NCI-H1436 (cell line): Measurements from ENCODE around the gene PITPNC1.
"Not testable (repeated sequence)": the region's sequence is repeated elsewhere in the genome, so short reads cannot be mapped to it uniquely, and the experiment has no call there.

ENCODE experiments used
- DNase-seq: peaks from one replicate; lab custom pipeline; 2025; lab: John Stamatoyannopoulos, UW

Gene PITPNC1

GRCh38 chr17:67578142-67578457 is 201.0 kb downstream of the PITPNC1 start:
- no peak for DNase-seq

- not testable (repeated sequence) for DNase-seq
Measured at GRCh38 chr17:67578679-67579405, 201.8 kb downstream of the PITPNC1 start.

- no peak for DNase-seq
Measured at GRCh38 chr17:67582673-67583081, 205.6 kb downstream of the PITPNC1 start.

- DNase-seq = peak; percentile 57
Measured at GRCh38 chr17:67585077-67585602, 208.1 kb downstream of the PITPNC1 start.

- DNase-seq = no peak
Measured at GRCh38 chr17:67588326-67588725, 211.2 kb downstream of the PITPNC1 start.

- DNase-seq = no peak
Measured at GRCh38 chr17:67594115-67594880, 217.2 kb downstream of the PITPNC1 start.

GRCh38 chr17:67600408-67600807 is 223.3 kb downstream of the PITPNC1 start:
- DNase-seq = no peak

- no peak for DNase-seq
Measured at GRCh38 chr17:67601897-67602296, 224.8 kb downstream of the PITPNC1 start.

- DNase-seq = no peak
Measured at GRCh38 chr17:67602444-67602843, 225.4 kb downstream of the PITPNC1 start.

- DNase-seq = peak; percentile 66
Measured at GRCh38 chr17:67602974-67603373, 225.9 kb downstream of the PITPNC1 start.

GRCh38 chr17:67605256-67605912 is 228.3 kb downstream of the PITPNC1 start:
- no peak for DNase-seq

GRCh38 chr17:67606471-67606870 is 229.4 kb downstream of the PITPNC1 start:
- DNase-seq = no peak

- DNase-seq = no peak
Measured at GRCh38 chr17:67606896-67607604, 230.0 kb downstream of the PITPNC1 start.

GRCh38 chr17:67610061-67610460 is 233.0 kb downstream of the PITPNC1 start:
- no peak for DNase-seq

- no peak for DNase-seq
Measured at GRCh38 chr17:67613961-67614360, 236.9 kb downstream of the PITPNC1 start.

- no peak for DNase-seq
Measured at GRCh38 chr17:67615011-67615561, 238.0 kb downstream of the PITPNC1 start.

- DNase-seq = no peak
Measured at GRCh38 chr17:67615736-67616135, 238.7 kb downstream of the PITPNC1 start.

- DNase-seq = no peak
Measured at GRCh38 chr17:67617304-67617899, 240.3 kb downstream of the PITPNC1 start.

GRCh38 chr17:67619555-67619954 is 242.5 kb downstream of the PITPNC1 start:
- no peak for DNase-seq

GRCh38 chr17:67620088-67620487 is 243.0 kb downstream of the PITPNC1 start:
- DNase-seq = no peak

GRCh38 chr17:67620636-67621035 is 243.6 kb downstream of the PITPNC1 start:
- DNase-seq = no peak
